Measurements from ENCODE around the gene C1orf50.
"Not testable (repeated sequence)": the region's sequence is repeated elsewhere in the genome, so short reads cannot be mapped to it uniquely, and the experiment has no call there.

C1orf50 gene

DNA sequence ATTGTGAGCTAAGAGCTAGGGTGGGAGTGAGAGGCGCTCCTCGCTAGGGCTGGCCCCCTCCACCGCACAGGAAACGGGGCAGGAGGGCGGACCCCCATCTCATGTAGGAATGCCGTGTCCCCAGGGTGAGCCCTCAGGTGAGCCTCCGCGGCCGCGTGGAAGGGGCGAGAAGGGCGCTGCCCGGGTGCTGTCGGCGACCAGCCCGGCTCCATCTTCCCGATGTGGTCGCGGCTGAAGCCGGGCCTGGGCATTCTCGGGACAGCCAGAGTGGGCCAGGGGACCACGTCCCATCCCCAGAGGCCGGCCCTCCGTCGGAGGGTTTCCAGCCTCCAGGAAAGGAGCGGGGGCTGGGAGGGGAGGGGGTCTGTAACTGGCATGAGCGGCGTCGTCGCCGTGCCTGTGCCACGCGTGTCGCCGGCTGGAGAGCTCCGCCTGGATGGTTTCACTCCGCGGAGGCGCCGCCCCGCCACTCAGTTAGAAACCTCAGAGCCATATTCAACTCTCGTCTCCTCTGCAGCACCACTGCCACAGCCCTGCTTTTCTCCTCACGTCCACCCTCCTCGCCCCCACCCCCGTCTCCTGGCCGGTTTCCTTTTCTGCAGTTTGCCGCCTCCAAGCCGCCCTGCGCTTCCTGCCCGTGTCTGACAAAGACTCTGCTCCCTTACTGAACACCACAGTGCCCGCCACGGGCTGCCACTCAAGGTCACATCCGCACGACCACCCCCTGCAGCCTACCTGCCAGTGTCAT is 18.1 kb downstream of the C1orf50 start, which contains the start of gene TMEM269:
TMEM269 (plus strand) TSS at position 46 of the 748 bp plus-strand sequence. CDS start 4,903 bp downstream, outside the sequence.
- no peaks in the 10 kb centered on the region for H3K27me3 ChIP-seq (ENCODE audit: control insufficient read depth in 1 of 2, insufficient read depth in 2 of 2, low read length in 2 of 2)
- peak within 1 kb of the TSS; percentile 22 to 59 for H3K4me3 ChIP-seq (ENCODE audit: low read depth in 1 of 2, low read length in 2 of 2)
- H3K4me1 ChIP-seq (ENCODE audit: insufficient read depth, low read length): no peaks in the 10 kb centered on the region
- H3K27ac ChIP-seq (ENCODE audit: low read depth, low read length): no peak within 1 kb of the TSS
- H3K36me3 ChIP-seq (ENCODE audit: insufficient read depth, low read length): peaks cover 10% of the 10 kb centered on the region
- no peaks in the 10 kb centered on the region for H3K9me3 ChIP-seq (ENCODE audit: low read length)
- no peak within 1 kb of the TSS for H3K9ac ChIP-seq (ENCODE audit: low read length)

DNA sequence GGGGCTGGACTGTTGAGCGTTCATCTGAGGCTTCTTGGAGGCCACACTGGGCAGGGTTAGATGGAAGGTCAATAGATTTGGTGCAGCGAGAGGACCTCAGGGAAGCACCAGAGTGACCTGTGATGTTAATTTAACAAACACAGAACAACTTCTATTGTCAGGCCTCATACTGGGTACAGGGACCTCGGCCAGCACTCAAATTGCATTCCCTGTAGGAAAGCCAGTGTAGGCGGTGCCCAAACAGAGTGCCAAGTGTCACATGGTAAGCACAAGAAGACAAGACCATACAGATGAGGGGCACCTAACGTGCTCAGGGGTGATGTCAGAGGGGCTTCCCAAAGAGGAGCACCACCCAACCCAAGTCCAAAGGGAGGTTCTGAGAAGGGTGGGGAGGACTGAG is 19.0 kb downstream of the C1orf50 start:
- H3K4me3 ChIP-seq (ENCODE audit: low read depth in 1 of 2, low read length in 2 of 2): no peak overlapping the region
- no peaks in the 10 kb centered on the region for H3K27me3 ChIP-seq (ENCODE audit: control insufficient read depth in 1 of 2, insufficient read depth in 2 of 2, low read length in 2 of 2)
- H3K9me3 ChIP-seq (ENCODE audit: low read length): no peaks in the 10 kb centered on the region
- no peak overlapping the region for H3K9ac ChIP-seq (ENCODE audit: low read length)
- H3K36me3 ChIP-seq (ENCODE audit: insufficient read depth, low read length): peaks cover under 1% of the 10 kb centered on the region
- no peaks in the 10 kb centered on the region for H3K4me1 ChIP-seq (ENCODE audit: insufficient read depth, low read length)
- H3K27ac ChIP-seq (ENCODE audit: low read depth, low read length): no peak overlapping the region

DNA sequence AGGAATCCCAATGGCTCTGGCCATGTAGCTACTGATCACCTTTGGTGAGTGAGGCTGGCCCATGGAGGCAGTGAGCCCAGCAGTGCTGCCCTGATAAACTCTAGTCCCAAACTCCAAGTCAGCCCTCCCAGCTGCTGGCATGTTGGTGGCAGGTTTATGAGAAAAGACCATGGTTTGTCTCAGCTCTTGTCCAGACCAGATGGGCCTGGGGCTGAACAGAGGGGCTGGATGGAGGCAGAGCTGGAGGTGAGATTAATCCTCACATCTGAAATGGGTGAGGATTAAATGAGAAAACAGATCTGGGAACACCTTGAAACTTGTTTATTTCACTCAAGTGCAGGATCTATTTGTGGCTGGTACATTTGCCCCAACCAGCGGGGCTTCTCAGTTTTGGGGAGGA is 21.0 kb downstream of the C1orf50 start:
- Histone ChIP-seq H3K4me3 (ENCODE audit: low read depth in 1 of 2, low read length in 2 of 2) (no peak overlapping the region), H3K4me1 (ENCODE audit: insufficient read depth, low read length) (no peaks in the 10 kb centered on the region), H3K27me3 (ENCODE audit: control insufficient read depth in 1 of 2, insufficient read depth in 2 of 2, low read length in 2 of 2) (no peaks in the 10 kb centered on the region), H3K9ac (ENCODE audit: low read length) (no peak overlapping the region), H3K9me3 (ENCODE audit: low read length) (no peaks in the 10 kb centered on the region), H3K36me3 (ENCODE audit: insufficient read depth, low read length) (no peaks in the 10 kb centered on the region), H3K27ac (ENCODE audit: low read depth, low read length) (no peak overlapping the region)

DNA sequence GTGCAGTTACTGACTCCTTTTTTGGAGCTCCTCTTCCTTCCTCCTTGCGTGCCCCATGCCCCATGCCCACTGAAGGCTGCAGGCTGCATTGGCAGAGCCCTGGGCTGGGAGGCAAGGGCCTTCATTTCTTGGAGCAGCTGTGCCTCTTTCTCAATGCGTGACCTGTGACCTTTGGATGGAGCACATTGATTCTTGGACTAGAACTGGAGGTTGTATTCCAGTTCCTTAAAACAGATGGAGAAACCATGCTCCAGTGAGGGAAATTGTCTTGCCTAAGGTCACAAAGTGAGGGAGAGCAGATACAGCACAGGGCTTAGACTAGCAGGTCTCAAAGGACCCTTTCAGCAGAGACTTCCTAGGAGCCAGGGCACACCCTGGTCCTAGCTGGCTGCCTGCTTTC is 26.8 kb downstream of the C1orf50 start:
- H3K36me3 ChIP-seq (ENCODE audit: insufficient read depth, low read length): no peaks in the 10 kb centered on the region
- H3K9me3 ChIP-seq (ENCODE audit: low read length): no peaks in the 10 kb centered on the region
- H3K9ac ChIP-seq (ENCODE audit: low read length): no peak overlapping the region
- no peaks in the 10 kb centered on the region for H3K27me3 ChIP-seq (ENCODE audit: control insufficient read depth in 1 of 2, insufficient read depth in 2 of 2, low read length in 2 of 2)
- no peak overlapping the region for H3K4me3 ChIP-seq (ENCODE audit: low read depth in 1 of 2, low read length in 2 of 2)
- no peak overlapping the region for H3K27ac ChIP-seq (ENCODE audit: low read depth, low read length)
- H3K4me1 ChIP-seq (ENCODE audit: insufficient read depth, low read length): no peaks in the 10 kb centered on the region

DNA sequence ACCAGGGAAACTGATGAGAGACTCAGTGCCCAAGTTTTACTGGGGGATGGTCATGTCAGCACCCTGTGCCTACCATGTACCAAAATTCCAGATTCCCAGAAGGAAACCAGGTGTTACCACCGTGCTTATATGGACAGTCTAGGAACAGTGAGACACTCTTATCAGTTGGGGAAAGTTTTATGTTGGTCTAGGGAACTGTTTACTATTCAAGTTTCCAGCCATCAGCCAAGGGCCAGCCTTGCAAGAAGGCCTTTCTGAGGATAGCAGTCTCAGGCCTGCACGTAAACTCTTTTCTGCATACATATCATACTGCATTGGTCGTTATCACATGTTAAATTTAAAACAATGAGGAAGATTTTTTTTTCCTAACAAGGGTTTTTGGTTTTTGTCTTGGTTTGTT is 30.4 kb downstream of the C1orf50 start:
- Histone ChIP-seq H3K4me1 (ENCODE audit: insufficient read depth, low read length) (no peaks in the 10 kb centered on the region), H3K27ac (ENCODE audit: low read depth, low read length) (no peak overlapping the region), H3K4me3 (ENCODE audit: low read depth in 1 of 2, low read length in 2 of 2) (no peak overlapping the region), H3K9me3 (ENCODE audit: low read length) (no peaks in the 10 kb centered on the region), H3K9ac (ENCODE audit: low read length) (no peak overlapping the region), H3K27me3 (ENCODE audit: control insufficient read depth in 1 of 2, insufficient read depth in 2 of 2, low read length in 2 of 2) (no peaks in the 10 kb centered on the region), H3K36me3 (ENCODE audit: insufficient read depth, low read length) (no peaks in the 10 kb centered on the region)

DNA sequence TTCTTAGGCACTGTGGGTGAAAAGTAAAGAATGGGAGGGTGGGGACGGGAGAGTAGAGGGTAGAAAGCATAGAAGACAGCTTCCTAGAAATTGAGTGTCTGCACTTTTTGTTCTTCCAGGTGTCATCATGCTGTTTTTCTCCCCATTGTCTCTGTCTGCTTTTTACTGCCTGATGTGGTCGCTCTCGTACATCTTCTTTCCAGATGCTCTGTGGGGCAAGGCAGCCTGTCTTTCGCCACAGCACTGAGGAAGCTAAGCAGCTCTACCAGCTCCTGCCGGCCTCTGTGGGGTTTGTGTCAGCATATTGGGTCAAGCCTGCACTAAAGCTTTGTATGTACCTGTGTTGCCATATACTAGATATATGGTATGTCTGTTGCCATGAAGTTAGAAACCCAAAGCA is 30.9 kb downstream of the C1orf50 start:
- no peaks in the 10 kb centered on the region for H3K36me3 ChIP-seq (ENCODE audit: insufficient read depth, low read length)
- H3K4me3 ChIP-seq (ENCODE audit: low read depth in 1 of 2, low read length in 2 of 2): no peak overlapping the region
- H3K4me1 ChIP-seq (ENCODE audit: insufficient read depth, low read length): no peaks in the 10 kb centered on the region
- no peak overlapping the region for H3K9ac ChIP-seq (ENCODE audit: low read length)
- H3K27me3 ChIP-seq (ENCODE audit: control insufficient read depth in 1 of 2, insufficient read depth in 2 of 2, low read length in 2 of 2): no peaks in the 10 kb centered on the region
- H3K9me3 ChIP-seq (ENCODE audit: low read length): no peaks in the 10 kb centered on the region
- H3K27ac ChIP-seq (ENCODE audit: low read depth, low read length): no peak overlapping the region

DNA sequence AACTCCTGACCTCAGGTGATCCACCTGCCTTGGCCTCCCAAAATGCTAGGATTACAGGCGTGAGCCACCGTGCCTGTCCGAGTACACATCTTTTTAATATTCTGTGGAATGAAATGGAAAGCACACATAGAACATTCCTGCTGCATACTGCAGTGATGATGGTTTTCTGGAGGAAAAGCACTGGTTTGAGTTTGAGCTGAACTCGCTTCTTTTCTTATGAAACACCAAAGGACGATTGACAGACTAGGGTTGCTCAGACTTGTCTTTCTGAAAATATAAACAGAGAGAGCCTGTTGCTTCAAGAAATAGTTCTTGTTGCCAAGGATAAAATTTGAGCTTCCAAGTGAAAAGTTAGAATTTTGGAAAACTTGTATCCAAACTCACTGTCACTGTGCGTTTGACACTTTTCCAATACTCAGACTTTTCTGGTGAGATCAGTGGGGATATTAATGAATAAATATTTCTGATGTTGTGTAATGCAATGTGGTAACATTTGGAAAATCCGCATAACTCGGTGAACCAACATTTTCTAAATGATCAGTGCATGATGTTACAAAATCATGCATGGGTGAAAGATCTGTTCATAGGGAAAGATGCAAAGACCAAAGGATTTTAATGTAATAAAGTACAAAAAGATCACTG is 34.9 kb downstream of the C1orf50 start:
- no peaks in the 10 kb centered on the region for H3K27me3 ChIP-seq (ENCODE audit: control insufficient read depth in 1 of 2, insufficient read depth in 2 of 2, low read length in 2 of 2)
- H3K9me3 ChIP-seq (ENCODE audit: low read length): no peaks in the 10 kb centered on the region
- H3K4me1 ChIP-seq (ENCODE audit: insufficient read depth, low read length): no peaks in the 10 kb centered on the region
- H3K27ac ChIP-seq (ENCODE audit: low read depth, low read length): no peak overlapping the region
- peaks cover 8% of the 10 kb centered on the region for H3K36me3 ChIP-seq (ENCODE audit: insufficient read depth, low read length)
- no peak overlapping the region for H3K4me3 ChIP-seq (ENCODE audit: low read depth in 1 of 2, low read length in 2 of 2)
- no peak overlapping the region for H3K9ac ChIP-seq (ENCODE audit: low read length)

DNA sequence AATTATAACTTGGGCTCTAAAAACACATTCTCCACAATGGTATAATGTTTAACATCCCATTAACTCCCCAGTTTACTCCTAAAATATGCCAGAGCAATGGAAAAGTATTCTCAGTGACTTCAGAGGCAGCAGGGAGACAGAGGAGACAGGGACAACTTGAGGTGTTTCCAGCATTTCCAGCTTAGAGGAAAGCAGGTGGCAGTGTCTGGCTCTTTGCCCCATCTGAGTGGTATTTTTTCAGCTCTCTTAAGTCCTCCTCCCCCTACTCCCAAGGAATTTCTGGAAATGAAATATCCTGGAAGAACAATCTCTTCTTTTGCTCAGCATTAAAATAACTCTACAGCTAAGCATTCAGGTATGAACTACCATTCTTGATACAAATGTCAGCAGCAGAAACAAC is 39.1 kb downstream of the C1orf50 start:
- Histone ChIP-seq H3K27me3 (ENCODE audit: control insufficient read depth in 1 of 2, insufficient read depth in 2 of 2, low read length in 2 of 2) (no peaks in the 10 kb centered on the region), H3K9me3 (ENCODE audit: low read length) (no peaks in the 10 kb centered on the region), H3K36me3 (ENCODE audit: insufficient read depth, low read length) (peaks cover 8% of the 10 kb centered on the region), H3K27ac (ENCODE audit: low read depth, low read length) (no peak overlapping the region), H3K9ac (ENCODE audit: low read length) (no peak overlapping the region), H3K4me1 (ENCODE audit: insufficient read depth, low read length) (no peaks in the 10 kb centered on the region), H3K4me3 (ENCODE audit: low read depth in 1 of 2, low read length in 2 of 2) (no peak overlapping the region)

DNA sequence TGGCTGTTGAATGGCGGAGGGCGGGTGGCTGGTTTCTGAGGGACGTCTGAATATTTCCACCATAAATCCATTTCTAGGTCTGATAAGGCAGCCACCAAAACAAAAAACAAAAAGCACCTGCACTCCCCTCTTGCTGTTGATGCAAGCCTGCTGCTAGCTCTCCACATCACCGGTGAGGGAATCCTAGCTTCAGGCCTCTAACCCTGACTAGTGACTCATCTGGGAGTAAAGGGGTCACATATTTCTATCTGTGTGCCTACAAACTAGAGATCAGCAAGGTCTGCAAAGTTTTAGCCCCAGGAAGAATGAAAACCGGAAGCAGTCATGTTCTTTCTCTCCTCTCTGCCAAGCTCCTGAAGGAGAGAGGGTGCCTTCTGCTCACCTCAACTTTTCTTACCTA is 39.5 kb downstream of the C1orf50 start:
- Histone ChIP-seq H3K36me3 (ENCODE audit: insufficient read depth, low read length) (peaks cover 8% of the 10 kb centered on the region), H3K4me1 (ENCODE audit: insufficient read depth, low read length) (no peaks in the 10 kb centered on the region), H3K27me3 (ENCODE audit: control insufficient read depth in 1 of 2, insufficient read depth in 2 of 2, low read length in 2 of 2) (no peaks in the 10 kb centered on the region), H3K27ac (ENCODE audit: low read depth, low read length) (no peak overlapping the region), H3K9me3 (ENCODE audit: low read length) (no peaks in the 10 kb centered on the region), H3K4me3 (ENCODE audit: low read depth in 1 of 2, low read length in 2 of 2) (no peak overlapping the region), H3K9ac (ENCODE audit: low read length) (no peak overlapping the region)

DNA sequence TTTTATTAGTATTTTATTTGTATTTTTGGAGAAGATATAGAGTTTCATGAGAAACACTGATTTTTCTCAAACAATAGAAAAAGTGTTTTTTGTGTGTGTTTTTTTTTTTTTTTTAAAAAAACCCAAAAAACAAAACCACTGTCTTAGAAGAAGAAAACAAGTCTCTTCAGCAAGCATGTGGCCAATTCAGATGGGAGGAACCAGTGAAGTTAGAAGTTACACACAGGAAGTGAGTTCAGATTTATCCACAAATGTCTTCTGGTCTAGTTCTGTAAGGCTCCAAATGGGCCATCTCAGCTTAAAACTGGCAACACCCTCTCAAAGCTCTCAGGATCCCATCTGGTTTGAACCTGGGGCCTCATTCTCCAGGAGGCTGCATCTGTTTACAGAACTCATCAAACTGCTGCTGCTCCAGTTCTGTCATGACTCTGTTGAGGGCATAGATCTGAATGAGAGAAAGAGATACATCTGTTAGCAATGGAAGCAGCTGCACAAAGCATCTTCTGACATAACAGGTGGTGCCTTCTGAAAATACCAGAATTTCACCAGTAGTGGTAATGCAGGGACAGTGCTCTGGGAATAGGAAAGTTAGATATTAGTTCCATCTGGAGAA is 40.1 kb downstream of the C1orf50 start:
- Histone ChIP-seq H3K9me3 (ENCODE audit: low read length) (no peaks in the 10 kb centered on the region), H3K27ac (ENCODE audit: low read depth, low read length) (no peak overlapping the region), H3K9ac (ENCODE audit: low read length) (no peak overlapping the region), H3K4me3 (ENCODE audit: low read depth in 1 of 2, low read length in 2 of 2) (no peak overlapping the region), H3K36me3 (ENCODE audit: insufficient read depth, low read length) (peaks cover 8% of the 10 kb centered on the region), H3K4me1 (ENCODE audit: insufficient read depth, low read length) (no peaks in the 10 kb centered on the region), H3K27me3 (ENCODE audit: control insufficient read depth in 1 of 2, insufficient read depth in 2 of 2, low read length in 2 of 2) (no peaks in the 10 kb centered on the region)

DNA sequence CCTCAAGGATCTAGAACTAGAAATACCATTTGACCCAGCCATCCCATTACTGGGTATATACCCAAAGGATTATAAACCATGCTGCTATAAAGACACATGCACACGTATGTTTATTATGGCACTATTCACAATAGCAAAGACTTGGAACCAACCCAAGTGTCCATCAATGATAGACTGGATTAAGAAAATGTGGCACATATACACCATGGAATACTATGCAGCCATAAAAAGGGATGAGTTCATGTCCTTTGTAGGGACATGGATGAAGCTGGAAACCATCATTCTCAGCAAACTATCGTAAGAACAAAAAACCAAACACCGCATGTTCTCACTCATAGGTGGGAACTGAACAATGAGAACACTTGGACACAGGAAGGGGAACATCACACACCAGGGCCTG is 47.8 kb downstream of the C1orf50 start:
- not testable (repeated sequence) for H3K4me3 ChIP-seq (ENCODE audit: low read depth in 1 of 2, low read length in 2 of 2); H3K9ac ChIP-seq (ENCODE audit: low read length); H3K4me1 ChIP-seq (ENCODE audit: insufficient read depth, low read length); H3K36me3 ChIP-seq (ENCODE audit: insufficient read depth, low read length); H3K27me3 ChIP-seq (ENCODE audit: control insufficient read depth in 1 of 2, insufficient read depth in 2 of 2, low read length in 2 of 2); H3K9me3 ChIP-seq (ENCODE audit: low read length); H3K27ac ChIP-seq (ENCODE audit: low read depth, low read length)

Measured in muscle layer of colon (tissue), 2 donors.